ENCODE measurements around the gene RNF187.

- TF ChIP-seq, protein P1, sequence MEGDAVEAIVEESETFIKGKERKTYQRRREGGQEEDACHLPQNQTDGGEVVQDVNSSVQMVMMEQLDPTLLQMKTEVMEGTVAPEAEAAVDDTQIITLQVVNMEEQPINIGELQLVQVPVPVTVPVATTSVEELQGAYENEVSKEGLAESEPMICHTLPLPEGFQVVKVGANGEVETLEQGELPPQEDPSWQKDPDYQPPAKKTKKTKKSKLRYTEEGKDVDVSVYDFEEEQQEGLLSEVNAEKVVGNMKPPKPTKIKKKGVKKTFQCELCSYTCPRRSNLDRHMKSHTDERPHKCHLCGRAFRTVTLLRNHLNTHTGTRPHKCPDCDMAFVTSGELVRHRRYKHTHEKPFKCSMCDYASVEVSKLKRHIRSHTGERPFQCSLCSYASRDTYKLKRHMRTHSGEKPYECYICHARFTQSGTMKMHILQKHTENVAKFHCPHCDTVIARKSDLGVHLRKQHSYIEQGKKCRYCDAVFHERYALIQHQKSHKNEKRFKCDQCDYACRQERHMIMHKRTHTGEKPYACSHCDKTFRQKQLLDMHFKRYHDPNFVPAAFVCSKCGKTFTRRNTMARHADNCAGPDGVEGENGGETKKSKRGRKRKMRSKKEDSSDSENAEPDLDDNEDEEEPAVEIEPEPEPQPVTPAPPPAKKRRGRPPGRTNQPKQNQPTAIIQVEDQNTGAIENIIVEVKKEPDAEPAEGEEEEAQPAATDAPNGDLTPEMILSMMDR (conservative IDR thresholded peaks at IDR 0.05; ENCODE audit: low read length): no peak
- no peak for TF ChIP-seq EZH2phosphoT487 (IDR thresholded peaks at IDR 0.05; ENCODE audit: borderline replicate concordance)
These were observed 34.1 kb upstream of the RNF187 start for GRCh38 chr1:228453022-228453560.
